ENCODE data around the gene HNRNPUL1.

Gene HNRNPUL1

GRCh38 chr19:41244117-41244516 lies 20.1 kb upstream of the HNRNPUL1 start:
- Mint-ChIP-seq H3K4me1 (ENCODE audit: low read depth) (peaks cover 10% of the 10 kb centered on the region), H3K27ac (no peak overlapping the region), H3K4me3 (no peak overlapping the region), H3K9me3 (no peaks in the 10 kb centered on the region), H3K36me3 (ENCODE audit: low read depth) (no peaks in the 10 kb centered on the region), H3K27me3 (peaks cover 5% of the 10 kb centered on the region)
- intact Hi-C loops (cut with micrococcal nuclease) = no loop called here

DNA sequence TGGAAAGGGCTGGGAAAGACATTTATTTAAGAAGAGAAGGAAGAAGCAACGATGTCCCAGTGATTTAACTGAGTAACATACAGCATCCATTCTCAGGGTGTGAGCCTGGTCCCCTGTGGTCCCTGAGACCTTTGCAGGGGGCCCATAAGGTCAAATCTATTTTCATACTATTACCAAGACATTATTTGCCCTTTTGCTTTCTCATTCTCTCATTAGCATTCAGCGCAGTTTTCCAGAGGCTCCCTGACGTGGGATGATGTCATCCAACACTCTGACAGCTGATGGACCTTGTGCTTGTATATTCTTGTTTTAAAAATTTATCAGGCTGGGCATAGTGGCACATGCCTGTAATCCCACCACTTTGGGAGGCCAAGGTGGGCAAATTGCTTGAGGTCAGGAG lies 18.3 kb upstream of the HNRNPUL1 start:
- Mint-ChIP-seq H3K27ac (no peak overlapping the region), H3K4me1 (ENCODE audit: low read depth) (peaks cover 6% of the 10 kb centered on the region), H3K4me3 (no peak overlapping the region), H3K9me3 (no peaks in the 10 kb centered on the region), H3K27me3 (peaks cover 2% of the 10 kb centered on the region), H3K36me3 (ENCODE audit: low read depth) (no peaks in the 10 kb centered on the region)
- intact Hi-C loops (cut with micrococcal nuclease) = no loop called here

GRCh38 chr19:41248895-41249294 lies 15.3 kb upstream of the HNRNPUL1 start:
- H3K4me3 Mint-ChIP-seq = no peak overlapping the region
- no peak overlapping the region for H3K27ac Mint-ChIP-seq
- peaks cover 25% of the 10 kb centered on the region for H3K27me3 Mint-ChIP-seq
- no peaks in the 10 kb centered on the region for H3K36me3 Mint-ChIP-seq (ENCODE audit: low read depth)
- H3K4me1 Mint-ChIP-seq (ENCODE audit: low read depth) = peaks cover 6% of the 10 kb centered on the region
- no peaks in the 10 kb centered on the region for H3K9me3 Mint-ChIP-seq
- intact Hi-C loops (cut with micrococcal nuclease) = no loop called here

- H3K4me3 Mint-ChIP-seq = no peak overlapping the region
- H3K9me3 Mint-ChIP-seq = no peaks in the 10 kb centered on the region
- H3K4me1 Mint-ChIP-seq (ENCODE audit: low read depth) = peaks cover 6% of the 10 kb centered on the region
- intact Hi-C loops (cut with micrococcal nuclease) = no loop called here
- H3K27ac Mint-ChIP-seq = no peak overlapping the region
- H3K36me3 Mint-ChIP-seq (ENCODE audit: low read depth) = no peaks in the 10 kb centered on the region
- peaks cover 30% of the 10 kb centered on the region for H3K27me3 Mint-ChIP-seq
Observed at GRCh38 chr19:41249707-41250423, 14.3 kb upstream of the HNRNPUL1 start.

DNA sequence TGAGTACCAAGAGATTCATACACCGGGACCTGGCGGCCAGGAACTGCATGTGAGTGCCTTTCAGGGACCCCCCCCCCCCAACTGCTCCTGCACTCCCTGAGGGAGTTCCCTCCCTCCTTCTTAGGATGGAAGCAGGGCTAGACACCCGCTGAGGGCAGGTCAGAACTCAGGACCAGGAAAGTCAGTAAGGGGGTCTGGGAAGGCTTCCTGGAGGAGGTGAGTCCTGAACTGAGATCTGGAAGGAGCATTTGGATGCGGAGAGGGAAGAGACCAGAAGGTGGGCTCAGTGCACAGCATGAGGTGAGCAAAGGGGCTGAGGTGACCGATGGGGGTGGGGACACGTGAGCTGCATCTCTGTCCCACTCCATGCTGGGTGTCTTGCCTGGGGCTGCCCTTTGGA lies 10.5 kb upstream of the HNRNPUL1 start:
- H3K9me3 Mint-ChIP-seq = no peaks in the 10 kb centered on the region
- intact Hi-C loops (cut with micrococcal nuclease) = no loop called here
- no peak overlapping the region for H3K4me3 Mint-ChIP-seq
- H3K4me1 Mint-ChIP-seq (ENCODE audit: low read depth) = peaks cover 10% of the 10 kb centered on the region
- H3K27ac Mint-ChIP-seq = no peak overlapping the region
- peaks cover 46% of the 10 kb centered on the region for H3K27me3 Mint-ChIP-seq
- H3K36me3 Mint-ChIP-seq (ENCODE audit: low read depth) = no peaks in the 10 kb centered on the region

- H3K9me3 Mint-ChIP-seq = no peaks in the 10 kb centered on the region
- no peaks in the 10 kb centered on the region for H3K36me3 Mint-ChIP-seq (ENCODE audit: low read depth)
- peak overlapping the region; percentile 12 for H3K27ac Mint-ChIP-seq
- no peak overlapping the region for H3K4me3 Mint-ChIP-seq
- intact Hi-C loops (cut with micrococcal nuclease) = no loop called here
- peaks cover 49% of the 10 kb centered on the region for H3K27me3 Mint-ChIP-seq
- peaks cover 6% of the 10 kb centered on the region for H3K4me1 Mint-ChIP-seq (ENCODE audit: low read depth)
Observed at GRCh38 chr19:41255171-41255570, 9.0 kb upstream of the HNRNPUL1 start.

GRCh38 chr19:41261474-41262190 lies 2.5 kb upstream of the HNRNPUL1 start:
- peaks cover 41% of the 10 kb centered on the region for H3K36me3 Mint-ChIP-seq (ENCODE audit: low read depth)
- H3K27me3 Mint-ChIP-seq = peaks cover 7% of the 10 kb centered on the region
- H3K4me1 Mint-ChIP-seq (ENCODE audit: low read depth) = peaks cover 36% of the 10 kb centered on the region
- no peaks in the 10 kb centered on the region for H3K9me3 Mint-ChIP-seq
- peak overlapping the region; percentile 99 for H3K27ac Mint-ChIP-seq
- intact Hi-C loops (cut with micrococcal nuclease) = loop anchor here (1.0 to 5.0 kb wide), 4 partner anchors 29 to 484 kb away; partner anchors contain the start of genes MIA and RAB4B
- H3K4me3 Mint-ChIP-seq = peak overlapping the region; percentile 85

DNA sequence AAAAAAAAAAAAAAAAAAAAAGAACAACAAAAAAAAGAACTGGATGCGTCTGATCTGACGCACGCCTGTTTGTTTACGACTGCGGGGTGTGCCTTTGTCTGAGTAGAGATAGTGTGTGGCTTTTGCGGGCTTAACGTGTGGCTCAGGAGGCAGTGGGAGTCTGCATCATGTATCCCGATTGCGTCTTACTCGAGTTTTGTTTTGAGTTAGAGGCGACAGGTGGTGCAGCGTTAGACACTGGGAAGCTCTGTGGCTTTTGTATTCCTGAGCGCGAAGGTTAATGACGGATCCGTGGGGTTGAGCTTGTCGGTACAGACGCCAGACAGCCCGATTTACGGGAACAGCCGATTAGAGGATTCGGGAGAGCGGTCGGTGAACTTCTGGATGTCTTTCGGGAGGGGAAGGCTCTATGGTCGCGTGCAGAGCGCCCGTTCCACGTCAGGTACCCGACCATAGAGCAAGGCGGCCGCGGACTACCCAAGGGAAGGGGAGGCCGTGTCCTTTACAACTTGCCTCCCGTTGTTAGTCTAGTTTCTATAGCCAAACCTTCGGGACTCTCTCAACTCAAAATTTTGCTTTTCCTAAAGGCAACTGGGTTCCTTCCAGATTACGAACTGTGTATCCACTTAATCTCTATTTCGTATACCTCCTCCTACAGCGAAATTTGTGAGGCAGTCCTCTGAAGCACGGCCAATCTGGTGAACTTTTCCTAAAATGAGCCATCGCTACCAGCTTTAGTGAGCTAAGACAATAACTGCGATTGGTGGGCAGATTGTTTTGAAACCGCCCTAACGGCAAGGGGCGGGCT lies 926 bp upstream of the HNRNPUL1 start:
- no peaks in the 10 kb centered on the region for H3K9me3 Mint-ChIP-seq
- H3K36me3 Mint-ChIP-seq (ENCODE audit: low read depth) = peaks cover 57% of the 10 kb centered on the region
- intact Hi-C loops (cut with micrococcal nuclease) = loop anchor here (1.0 to 5.0 kb wide), 4 partner anchors 30 to 486 kb away; partner anchors contain the start of genes MIA and RAB4B
- H3K4me3 Mint-ChIP-seq = peak overlapping the region; percentile 85
- H3K27me3 Mint-ChIP-seq = peaks cover 3% of the 10 kb centered on the region
- H3K27ac Mint-ChIP-seq = peak overlapping the region; percentile 99
- peaks cover 48% of the 10 kb centered on the region for H3K4me1 Mint-ChIP-seq (ENCODE audit: low read depth)

DNA sequence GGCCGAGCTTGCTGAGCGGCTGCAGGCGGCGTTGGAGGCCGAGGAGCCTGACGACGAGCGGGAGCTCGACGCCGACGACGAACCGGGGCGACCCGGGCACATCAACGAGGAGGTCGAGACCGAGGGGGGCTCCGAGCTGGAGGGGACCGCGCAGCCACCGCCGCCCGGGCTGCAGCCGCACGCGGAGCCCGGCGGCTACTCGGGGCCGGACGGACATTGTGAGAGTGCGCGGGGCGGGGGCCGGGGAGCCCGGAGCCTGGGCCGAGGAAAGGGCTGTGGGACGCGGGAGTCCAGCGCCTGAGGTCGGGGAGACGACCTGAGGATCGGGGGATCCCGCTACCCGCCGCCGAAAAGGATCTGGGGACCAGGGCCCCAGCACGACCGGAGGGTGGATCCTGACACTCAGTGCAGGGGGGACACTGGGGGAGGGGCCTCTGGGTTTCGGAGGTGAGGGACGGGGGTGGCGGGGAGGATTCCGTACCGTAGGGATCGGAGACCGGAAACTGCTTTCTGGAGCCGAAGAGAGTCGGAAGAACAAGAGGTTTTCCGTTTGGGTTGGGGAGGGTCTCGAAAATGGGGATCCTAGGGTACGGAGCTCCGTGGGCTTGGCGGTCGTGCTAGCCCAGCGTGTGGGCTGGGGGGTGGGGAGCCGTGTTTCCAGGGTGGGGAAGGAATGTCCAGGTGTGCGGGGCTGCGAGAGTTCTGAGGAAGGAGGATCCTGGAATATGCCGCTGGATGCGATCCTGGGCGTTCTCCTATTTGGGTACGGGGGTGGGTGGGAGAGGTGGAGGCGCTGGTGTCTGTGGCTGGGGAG lies 616 bp downstream of the HNRNPUL1 start:
- H3K27ac Mint-ChIP-seq = peak overlapping the region; percentile 99
- H3K27me3 Mint-ChIP-seq = peaks cover 2% of the 10 kb centered on the region
- intact Hi-C loops (cut with micrococcal nuclease) = loop anchor here (5.0 kb wide), 1 partner anchor 487 kb away; the partner anchor contains the start of genes MIA and RAB4B
- H3K9me3 Mint-ChIP-seq = no peaks in the 10 kb centered on the region
- H3K36me3 Mint-ChIP-seq (ENCODE audit: low read depth) = peaks cover 73% of the 10 kb centered on the region
- peak overlapping the region; percentile 96 for H3K4me3 Mint-ChIP-seq
- H3K4me1 Mint-ChIP-seq (ENCODE audit: low read depth) = peaks cover 48% of the 10 kb centered on the region

GRCh38 chr19:41265395-41266153 lies 1.4 kb downstream of the HNRNPUL1 start:
- peak overlapping the region; percentile 99 for H3K27ac Mint-ChIP-seq
- peak overlapping the region; percentile 96 for H3K4me3 Mint-ChIP-seq
- no peaks in the 10 kb centered on the region for H3K27me3 Mint-ChIP-seq
- intact Hi-C loops (cut with micrococcal nuclease) = no loop called here
- H3K4me1 Mint-ChIP-seq (ENCODE audit: low read depth) = peaks cover 48% of the 10 kb centered on the region
- H3K36me3 Mint-ChIP-seq (ENCODE audit: low read depth) = peaks cover 81% of the 10 kb centered on the region
- H3K9me3 Mint-ChIP-seq = no peaks in the 10 kb centered on the region

- H3K27me3 Mint-ChIP-seq = no peaks in the 10 kb centered on the region
- H3K9me3 Mint-ChIP-seq = no peaks in the 10 kb centered on the region
- H3K27ac Mint-ChIP-seq = no peak overlapping the region
- H3K4me1 Mint-ChIP-seq (ENCODE audit: low read depth) = peaks cover 49% of the 10 kb centered on the region
- peaks cover 100% of the 10 kb centered on the region for H3K36me3 Mint-ChIP-seq (ENCODE audit: low read depth)
- no peak overlapping the region for H3K4me3 Mint-ChIP-seq
- intact Hi-C loops (cut with micrococcal nuclease) = no loop called here
Observed at GRCh38 chr19:41269055-41269454, 4.9 kb downstream of the HNRNPUL1 start.

- no peaks in the 10 kb centered on the region for H3K9me3 Mint-ChIP-seq
- no peaks in the 10 kb centered on the region for H3K27me3 Mint-ChIP-seq
- intact Hi-C loops (cut with micrococcal nuclease) = no loop called here
- H3K4me3 Mint-ChIP-seq = no peak overlapping the region
- H3K4me1 Mint-ChIP-seq (ENCODE audit: low read depth) = peaks cover 51% of the 10 kb centered on the region
- H3K27ac Mint-ChIP-seq = no peak overlapping the region
- peaks cover 100% of the 10 kb centered on the region for H3K36me3 Mint-ChIP-seq (ENCODE audit: low read depth)
Observed at GRCh38 chr19:41269571-41269970, 5.4 kb downstream of the HNRNPUL1 start.

GRCh38 chr19:41273076-41273475 lies 8.9 kb downstream of the HNRNPUL1 start:
- H3K4me1 Mint-ChIP-seq (ENCODE audit: low read depth) = peaks cover 22% of the 10 kb centered on the region
- intact Hi-C loops (cut with micrococcal nuclease) = no loop called here
- H3K9me3 Mint-ChIP-seq = no peaks in the 10 kb centered on the region
- H3K36me3 Mint-ChIP-seq (ENCODE audit: low read depth) = peaks cover 100% of the 10 kb centered on the region
- no peaks in the 10 kb centered on the region for H3K27me3 Mint-ChIP-seq
- no peak overlapping the region for H3K27ac Mint-ChIP-seq
- no peak overlapping the region for H3K4me3 Mint-ChIP-seq
